Activated CD4-positive, alpha-beta T cell treated with anti-CD3 and anti-CD28 coated beads, Interleukin-2, amount 10 ng/mL, durations not matched to agents 24 days and 14 days (primary cell): ENCODE results near the gene CD244. TPM values are rescaled to one million over a fixed set of nuclear protein-coding genes. Genes with fewer than 3 reads are reported as not detected.
"Not testable (repeated sequence)": the region's sequence is repeated elsewhere in the genome, so short reads cannot be mapped to it uniquely, and the experiment has no call there.

Experiments
- DNase-seq: peaks from one replicate; pipeline ENCODE4 v3.0.0; 2022
- H3K27ac Mint-ChIP-seq: one replicate; pipeline ENCODE4 v1.8.0; 2022; ENCODE audit warnings: mild to moderate bottlenecking, mixed read lengths
- H3K27me3 Mint-ChIP-seq: one replicate; pipeline ENCODE4 v1.8.0; 2022; ENCODE audit warnings: mixed read lengths
- H3K36me3 Mint-ChIP-seq: one replicate; pipeline ENCODE4 v1.8.0; 2022; ENCODE audit warnings: low read depth, mild to moderate bottlenecking, mixed read lengths
- H3K4me1 Mint-ChIP-seq: one replicate; pipeline ENCODE4 v1.8.0; 2021; ENCODE audit warnings: mixed read lengths
- H3K4me3 Mint-ChIP-seq: one replicate; pipeline ENCODE4 v1.8.0; 2022; ENCODE audit warnings: mild to moderate bottlenecking, moderate library complexity, mixed read lengths
- H3K9me3 Mint-ChIP-seq: one replicate; pipeline ENCODE4 v1.8.0; 2021; ENCODE audit warnings: mixed read lengths
- intact Hi-C: fragments of 100-400 bp; cut with micrococcal nuclease; formaldehyde crosslinking; loops from one replicate; pipeline ENCODE4 v1.15.1; 2023
- total RNA-seq: library from RNA; stranded (reverse); gene quantifications from 2 replicates; pipeline ENCODE4 v1.2.3, GENCODE V29; 2022

The CD244 gene
- total RNA-seq, 1 donor from 2014 or later: not detected

GRCh38 chr1:160887071-160887470 is 24.4 kb upstream of the CD244 start:
- H3K27me3 Mint-ChIP-seq: peaks cover 22% of the 10 kb centered on the region
- H3K4me3 Mint-ChIP-seq: no peak overlapping the region
- peaks cover 5% of the 10 kb centered on the region for H3K4me1 Mint-ChIP-seq
- no peak overlapping the region for H3K27ac Mint-ChIP-seq
- DNase-seq: no peak
- intact Hi-C loops: no loop called here
- no peaks in the 10 kb centered on the region for H3K36me3 Mint-ChIP-seq
- no peaks in the 10 kb centered on the region for H3K9me3 Mint-ChIP-seq

DNA sequence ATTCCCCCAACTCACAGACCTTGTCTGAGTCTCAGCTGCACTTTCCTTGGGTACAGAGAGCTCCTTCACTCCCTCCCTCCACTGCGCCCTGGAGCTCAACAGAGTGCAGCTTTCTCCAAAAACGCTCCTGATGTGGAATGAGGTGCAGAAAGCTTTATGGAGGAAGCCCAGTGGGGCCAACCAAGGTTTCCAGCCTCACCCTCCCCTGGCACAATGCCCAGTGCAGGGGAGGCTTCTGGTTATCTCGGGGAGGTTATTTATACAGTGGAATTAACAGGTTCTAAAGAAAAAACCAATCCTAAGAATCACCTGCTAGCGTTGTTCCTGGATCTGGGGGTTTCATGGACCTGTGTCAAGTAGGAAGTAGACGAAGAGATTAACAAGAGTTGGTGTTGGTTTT is 22.4 kb upstream of the CD244 start, which contains the start of gene ITLN1:
ITLN1 (minus strand) TSS at position 139 of the 400 bp plus-strand sequence. CDS start 303 bp downstream, outside the sequence.
- intact Hi-C loops: no loop called here
- Mint-ChIP-seq H3K4me1 (peaks cover 5% of the 10 kb centered on the region), H3K36me3 (no peaks in the 10 kb centered on the region), H3K27ac (no peak within 1 kb of the TSS), H3K27me3 (peaks cover 11% of the 10 kb centered on the region), H3K9me3 (no peaks in the 10 kb centered on the region), H3K4me3 (no peak within 1 kb of the TSS)
- DNase-seq: no peak

DNA sequence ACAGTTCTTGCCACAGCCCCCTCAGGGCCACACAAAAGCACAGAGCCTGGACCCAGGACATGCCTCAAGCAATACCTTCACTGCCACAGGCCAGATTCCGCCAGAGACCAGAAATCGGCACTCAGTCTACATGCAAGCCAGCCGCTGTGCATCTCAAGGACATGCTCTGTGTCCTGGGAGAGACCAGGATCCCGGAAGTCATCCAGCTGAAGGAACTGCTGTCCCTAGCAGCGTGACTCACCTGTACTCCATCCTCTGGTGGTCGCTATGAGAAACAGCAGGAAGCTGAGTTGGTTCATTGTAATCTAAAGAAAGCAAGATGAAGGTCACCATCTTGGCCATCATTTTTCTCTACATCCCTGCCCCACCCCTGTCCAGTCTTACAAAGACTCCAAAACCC is 21.9 kb upstream of the CD244 start:
- Mint-ChIP-seq H3K4me1 (peaks cover 5% of the 10 kb centered on the region), H3K36me3 (no peaks in the 10 kb centered on the region), H3K27ac (no peak overlapping the region), H3K9me3 (no peaks in the 10 kb centered on the region), H3K27me3 (peaks cover 9% of the 10 kb centered on the region), H3K4me3 (no peak overlapping the region)
- peak; percentile 76 for DNase-seq
- intact Hi-C loops: loop anchor here (1.0 kb wide), 1 partner anchor 49 kb away; no protein-coding TSS in a partner anchor

GRCh38 chr1:160883581-160884513 is 21.2 kb upstream of the CD244 start:
- no peak overlapping the region for H3K27ac Mint-ChIP-seq
- DNase-seq: no peak
- intact Hi-C loops: loop anchor here (1.0 kb wide), 1 partner anchor 49 kb away; no protein-coding TSS in a partner anchor
- H3K36me3 Mint-ChIP-seq: no peaks in the 10 kb centered on the region
- H3K4me3 Mint-ChIP-seq: no peak overlapping the region
- no peaks in the 10 kb centered on the region for H3K9me3 Mint-ChIP-seq
- peaks cover 9% of the 10 kb centered on the region for H3K27me3 Mint-ChIP-seq
- peaks cover 5% of the 10 kb centered on the region for H3K4me1 Mint-ChIP-seq

DNA sequence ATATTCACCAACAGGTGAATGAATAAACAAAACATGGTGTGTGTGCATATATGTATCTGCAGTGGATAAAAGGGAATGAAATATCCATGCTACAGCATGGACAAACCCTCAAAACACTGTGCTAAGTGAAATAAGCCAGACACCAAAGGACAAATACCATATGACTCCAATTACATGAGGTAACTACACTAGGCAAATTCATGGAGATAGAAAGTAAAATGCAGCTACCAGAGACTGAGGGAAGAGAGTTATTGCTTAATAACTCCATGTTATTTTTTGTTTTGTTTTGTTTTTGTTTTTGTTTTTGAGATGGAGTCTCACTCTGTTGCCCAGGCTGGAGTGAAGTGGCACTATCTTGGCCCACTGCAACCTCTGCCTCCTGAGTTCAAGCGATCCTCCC is 19.9 kb upstream of the CD244 start:
- H3K36me3 Mint-ChIP-seq: no peaks in the 10 kb centered on the region
- H3K4me3 Mint-ChIP-seq: no peak overlapping the region
- no peaks in the 10 kb centered on the region for H3K9me3 Mint-ChIP-seq
- no peak overlapping the region for H3K27ac Mint-ChIP-seq
- peaks cover 5% of the 10 kb centered on the region for H3K27me3 Mint-ChIP-seq
- no peak for DNase-seq
- intact Hi-C loops: no loop called here
- peaks cover 5% of the 10 kb centered on the region for H3K4me1 Mint-ChIP-seq

DNA sequence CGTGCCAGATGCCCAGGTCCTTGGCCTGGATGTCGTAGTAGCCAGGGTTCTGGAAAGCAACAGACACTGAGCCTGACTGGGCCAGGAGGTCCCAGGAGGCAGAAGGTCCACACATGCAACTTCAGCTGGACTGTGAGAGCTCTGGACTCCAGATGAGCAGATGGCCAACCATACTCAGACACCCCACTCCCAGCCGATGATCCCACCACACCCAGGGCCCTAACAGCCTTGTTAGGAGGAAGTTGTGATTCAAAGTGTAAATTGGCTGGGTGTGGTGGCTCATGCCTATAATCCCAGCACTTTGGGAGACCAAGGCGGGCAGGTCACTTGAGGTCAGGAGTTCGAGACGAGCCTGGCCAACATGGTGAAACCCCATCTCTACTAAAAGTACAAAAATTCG is 18.6 kb upstream of the CD244 start:
- H3K27me3 Mint-ChIP-seq, H3K36me3 Mint-ChIP-seq, H3K4me3 Mint-ChIP-seq, intact Hi-C loops, DNase-seq, H3K27ac Mint-ChIP-seq, H3K9me3 Mint-ChIP-seq: not testable (repeated sequence)
- H3K4me1 Mint-ChIP-seq: peaks cover 11% of the 10 kb centered on the region

DNA sequence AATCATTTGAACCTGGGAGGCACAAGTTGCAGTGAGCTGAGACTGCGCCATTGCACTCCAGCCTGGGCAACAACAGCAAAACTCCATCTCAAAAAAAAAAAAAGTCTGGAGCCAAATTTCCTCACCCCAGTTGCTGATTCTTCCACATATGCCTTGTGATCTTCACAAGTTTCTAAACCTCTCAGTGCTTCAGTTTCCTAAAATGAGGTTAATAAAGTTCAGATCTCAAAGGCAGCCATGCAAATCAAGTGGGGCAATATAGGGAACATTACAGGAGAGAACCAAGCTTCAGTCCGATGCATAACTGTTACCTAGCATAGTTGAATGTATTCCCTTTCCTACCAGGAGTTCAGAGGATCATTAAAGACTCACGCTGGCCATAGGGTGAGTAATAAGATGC is 17.5 kb upstream of the CD244 start:
- Mint-ChIP-seq H3K36me3 (no peaks in the 10 kb centered on the region), H3K27ac (no peak overlapping the region), H3K4me1 (peaks cover 13% of the 10 kb centered on the region), H3K9me3 (no peaks in the 10 kb centered on the region), H3K27me3 (peaks cover 2% of the 10 kb centered on the region), H3K4me3 (no peak overlapping the region)
- intact Hi-C loops: no loop called here
- DNase-seq: no peak

- DNase-seq: no peak
- intact Hi-C loops: loop anchor here (5.0 kb wide), 2 partner anchors 152 to 197 kb away; no protein-coding TSS in a partner anchor
Measured at GRCh38 chr1:160879056-160879455, 16.4 kb upstream of the CD244 start.

DNA sequence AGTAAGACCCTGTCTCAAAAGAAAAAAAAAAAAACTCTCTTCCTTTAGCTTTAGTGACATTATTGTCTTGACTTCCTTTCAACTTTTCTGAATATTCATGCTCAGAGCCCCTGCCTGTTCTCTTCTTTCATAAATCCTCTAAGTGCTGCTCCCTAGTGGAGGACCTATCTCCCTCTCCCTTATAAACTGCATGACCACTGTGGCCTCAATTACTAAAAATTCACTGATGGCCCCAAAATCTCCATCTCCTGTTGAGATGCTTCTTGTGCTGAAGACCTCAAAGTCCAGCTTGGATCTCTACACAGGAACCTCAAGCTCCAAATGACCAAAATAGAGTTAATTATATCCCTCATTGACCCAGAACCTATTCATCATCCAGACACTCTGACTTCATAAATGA is 14.5 kb upstream of the CD244 start:
- Mint-ChIP-seq H3K27me3 (peaks cover 7% of the 10 kb centered on the region), H3K27ac (no peak overlapping the region), H3K9me3 (no peaks in the 10 kb centered on the region), H3K4me1 (peaks cover 15% of the 10 kb centered on the region), H3K36me3 (no peaks in the 10 kb centered on the region), H3K4me3 (no peak overlapping the region)
- peak; percentile 71 for DNase-seq
- intact Hi-C loops: loop anchor here (2.0 to 5.0 kb wide), 3 partner anchors 42 to 195 kb away; no protein-coding TSS in a partner anchor

More at GRCh38 chr1:160879056-160879455, 16.4 kb upstream of the CD244 start:
- peaks cover 6% of the 10 kb centered on the region for H3K27me3 Mint-ChIP-seq
- H3K4me3 Mint-ChIP-seq: no peak overlapping the region
- H3K27ac Mint-ChIP-seq: no peak overlapping the region
- no peaks in the 10 kb centered on the region for H3K36me3 Mint-ChIP-seq
- peaks cover 15% of the 10 kb centered on the region for H3K4me1 Mint-ChIP-seq
- H3K9me3 Mint-ChIP-seq: no peaks in the 10 kb centered on the region

DNA sequence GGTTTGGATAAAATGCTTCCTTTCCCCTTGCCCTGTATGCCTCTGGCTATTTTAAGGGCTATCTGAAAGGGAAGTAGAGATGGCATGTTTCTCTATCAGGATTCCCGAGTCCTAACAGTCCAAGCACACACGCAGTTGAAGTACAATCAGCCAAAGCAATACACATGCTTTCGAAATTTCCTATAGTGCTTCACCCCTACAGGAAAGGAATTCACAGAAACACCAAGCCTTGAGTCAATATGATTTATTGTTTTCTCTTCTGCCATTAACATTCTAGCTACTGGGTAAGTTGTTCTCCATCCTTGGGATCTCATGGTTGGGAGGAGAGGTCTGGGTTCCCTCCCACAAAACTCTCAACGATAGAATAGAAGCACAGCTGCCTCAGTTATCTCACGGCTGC is 13.6 kb upstream of the CD244 start:
- H3K4me3 Mint-ChIP-seq: no peak overlapping the region
- H3K27ac Mint-ChIP-seq: no peak overlapping the region
- H3K4me1 Mint-ChIP-seq: peaks cover 15% of the 10 kb centered on the region
- H3K36me3 Mint-ChIP-seq: no peaks in the 10 kb centered on the region
- no peak for DNase-seq
- H3K27me3 Mint-ChIP-seq: peaks cover 10% of the 10 kb centered on the region
- H3K9me3 Mint-ChIP-seq: no peaks in the 10 kb centered on the region
- intact Hi-C loops: loop anchor here (2.0 to 5.0 kb wide), 3 partner anchors 42 to 194 kb away; no protein-coding TSS in a partner anchor

DNA sequence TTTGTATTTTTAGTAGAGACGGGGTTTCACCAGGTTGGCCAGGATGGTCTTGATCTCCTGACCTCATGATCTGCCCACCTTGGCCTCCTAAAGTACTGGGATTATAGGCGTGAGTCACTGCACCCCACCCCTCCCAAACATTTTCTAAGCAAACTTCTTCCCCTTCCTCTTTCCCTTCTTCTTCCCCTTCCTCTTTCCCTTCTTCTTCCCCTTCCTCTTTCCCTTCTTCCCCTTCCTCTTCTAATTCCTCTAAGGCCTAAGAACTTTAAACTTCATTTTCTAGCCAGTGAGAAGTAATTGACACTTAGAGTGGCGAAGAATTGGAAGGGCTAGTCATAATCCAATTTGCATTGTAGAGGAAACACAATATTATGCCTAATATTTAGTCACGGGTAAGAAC is 12.9 kb upstream of the CD244 start:
- peaks cover 15% of the 10 kb centered on the region for H3K4me1 Mint-ChIP-seq
- intact Hi-C loops: loop anchor here (1.0 to 5.0 kb wide), 3 partner anchors 13 to 193 kb away; partner anchors contain the start of gene CD244
- H3K27me3 Mint-ChIP-seq, H3K4me3 Mint-ChIP-seq, H3K27ac Mint-ChIP-seq, H3K9me3 Mint-ChIP-seq, DNase-seq, H3K36me3 Mint-ChIP-seq: not testable (repeated sequence)

DNA sequence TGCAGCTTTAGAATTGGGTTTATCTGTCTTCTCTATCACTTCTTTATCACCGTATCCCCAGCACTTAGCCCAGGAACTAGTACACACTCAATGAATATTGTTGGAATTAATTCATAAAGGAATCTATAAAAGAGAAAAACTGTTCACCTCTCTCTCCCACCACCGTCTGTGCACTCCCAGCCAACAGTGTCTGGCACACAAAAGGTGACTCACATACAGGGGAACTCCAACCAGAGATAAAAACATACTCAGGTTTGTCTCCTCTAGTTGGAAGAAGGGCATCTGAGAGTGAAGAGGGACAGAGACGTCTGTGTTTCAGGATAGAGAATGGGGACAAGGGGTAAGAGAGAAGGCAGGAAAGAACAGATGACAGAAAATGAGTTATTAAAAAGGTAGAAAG is 12.2 kb upstream of the CD244 start:
- intact Hi-C loops: loop anchor here (1.0 to 5.0 kb wide), 3 partner anchors 13 to 193 kb away; partner anchors contain the start of gene CD244
- Mint-ChIP-seq H3K36me3 (no peaks in the 10 kb centered on the region), H3K4me1 (peaks cover 15% of the 10 kb centered on the region)

DNA sequence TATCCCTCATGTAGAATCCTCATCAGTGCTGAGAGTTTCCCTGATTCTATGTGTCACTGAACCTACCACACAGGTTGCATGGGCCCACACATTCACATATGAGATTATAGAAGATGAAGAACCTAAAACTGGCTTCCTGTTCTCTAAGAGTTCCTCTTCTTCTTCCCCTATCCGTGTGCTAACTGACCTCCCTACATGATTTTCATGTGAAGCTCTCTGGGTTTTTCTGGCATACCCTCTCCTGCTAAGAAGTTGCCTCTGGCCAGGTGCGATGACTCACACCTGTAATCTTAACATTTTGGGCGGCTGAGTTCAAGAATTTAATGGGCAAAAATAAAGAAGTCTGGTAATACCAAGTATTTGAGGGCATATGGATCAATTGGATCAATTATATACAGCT is 5.5 kb upstream of the CD244 start:
- Mint-ChIP-seq H3K4me1 (peaks cover 7% of the 10 kb centered on the region), H3K27ac (no peak overlapping the region), H3K9me3 (no peaks in the 10 kb centered on the region), H3K27me3 (peaks cover 10% of the 10 kb centered on the region), H3K4me3 (no peak overlapping the region), H3K36me3 (no peaks in the 10 kb centered on the region)
- no peak for DNase-seq
- intact Hi-C loops: no loop called here

More for the DNA sequence above, 12.2 kb upstream of the CD244 start:
- Mint-ChIP-seq H3K9me3 (no peaks in the 10 kb centered on the region), H3K4me3 (no peak overlapping the region), H3K27me3 (peaks cover 11% of the 10 kb centered on the region), H3K27ac (no peak overlapping the region)
- DNase-seq: no peak

GRCh38 chr1:160867651-160868050 is 5.0 kb upstream of the CD244 start:
- H3K36me3 Mint-ChIP-seq, H3K4me3 Mint-ChIP-seq, H3K27ac Mint-ChIP-seq, intact Hi-C loops, DNase-seq, H3K9me3 Mint-ChIP-seq: not testable (repeated sequence)
- H3K4me1 Mint-ChIP-seq: peaks cover 12% of the 10 kb centered on the region
- peaks cover 10% of the 10 kb centered on the region for H3K27me3 Mint-ChIP-seq
